Fibroblast of peridontal ligament (primary cell): ENCODE measurements around the gene PTPRD.

Source experiments
- DNase-seq: peaks from one replicate; pipeline ENCODE4 v3.0.0-alpha.2; 2010; ENCODE audit errors: extremely low read depth

The PTPRD gene

DNA sequence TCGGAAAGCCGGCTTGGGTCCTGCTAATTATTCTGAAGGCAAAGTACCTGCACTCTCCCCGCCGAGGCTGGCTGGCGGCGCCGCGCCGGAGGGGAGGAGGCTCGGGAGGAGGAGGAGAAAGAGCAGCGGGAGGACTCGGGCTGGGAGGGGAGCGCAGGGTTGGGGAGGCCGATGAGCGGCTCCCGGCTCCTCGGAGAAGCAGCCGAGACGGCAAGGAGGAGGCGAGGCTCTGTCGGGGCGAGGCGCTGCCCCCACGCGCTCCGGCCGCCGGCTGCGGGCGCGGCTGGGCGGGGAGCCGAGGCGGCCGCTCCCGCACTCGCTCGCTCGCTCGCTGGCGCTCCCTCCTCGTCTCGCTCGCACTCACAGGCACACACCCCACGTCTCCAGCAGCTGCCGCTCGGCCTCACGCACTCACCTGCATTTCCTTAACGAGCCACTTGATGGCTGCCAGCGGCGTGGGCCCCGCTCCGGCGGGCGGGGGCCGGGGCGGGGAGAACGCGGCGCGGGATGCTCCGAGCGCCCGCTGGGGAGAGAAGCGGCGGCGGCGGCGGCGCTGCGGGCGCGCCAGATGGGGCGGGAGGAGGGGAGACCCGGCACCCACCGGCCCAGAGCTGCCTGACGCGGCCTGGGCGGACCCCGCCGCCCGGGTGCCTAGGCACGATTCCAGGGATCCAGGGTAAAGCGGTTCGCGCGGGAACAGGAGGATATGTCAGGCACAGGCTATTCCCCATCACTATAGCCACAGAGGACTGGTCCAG, at the start of gene PTPRD:
PTPRD (minus strand) TSS at position 362 of the 758 bp plus-strand sequence.
- no peak for DNase-seq

DNA sequence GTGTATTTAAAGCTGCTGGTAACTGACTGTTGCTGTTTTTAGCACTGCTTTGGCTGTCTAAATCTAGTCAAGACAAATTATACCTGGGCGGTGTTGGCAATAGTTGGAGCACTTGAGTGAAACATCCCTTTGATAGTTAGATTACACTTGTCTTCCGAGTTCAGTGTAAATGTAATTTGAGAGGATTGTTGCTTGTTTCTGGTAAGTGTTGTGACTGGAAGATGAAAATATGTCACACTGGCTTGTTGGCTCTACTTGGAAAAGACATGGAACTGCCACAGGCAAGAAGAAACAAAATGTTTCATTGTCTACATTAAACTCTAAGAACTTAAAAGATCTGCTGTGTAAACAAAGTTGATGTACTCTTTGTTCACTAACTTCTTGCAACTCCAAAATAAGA, 49.2 kb upstream of the PTPRD start:
- no peak for DNase-seq

DNA sequence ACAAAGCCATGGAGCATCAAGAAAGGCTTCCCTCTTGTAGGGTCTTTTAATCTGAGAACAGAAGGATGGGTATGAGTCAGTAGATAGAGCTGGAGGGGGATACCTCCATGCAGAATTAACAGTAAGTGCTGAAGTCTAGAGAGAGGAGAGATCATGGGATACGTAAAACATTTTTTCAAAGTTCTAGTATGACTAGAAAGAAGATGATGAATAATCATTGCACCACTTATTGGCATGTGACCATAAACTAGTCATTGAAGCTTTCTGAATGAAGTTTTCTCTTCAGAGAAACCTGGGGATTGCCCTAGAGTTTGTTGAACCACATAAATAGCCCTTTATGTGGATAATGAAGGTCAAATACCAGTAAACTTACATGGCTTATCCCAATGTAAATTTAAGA, 48.6 kb upstream of the PTPRD start:
- no peak for DNase-seq

DNA sequence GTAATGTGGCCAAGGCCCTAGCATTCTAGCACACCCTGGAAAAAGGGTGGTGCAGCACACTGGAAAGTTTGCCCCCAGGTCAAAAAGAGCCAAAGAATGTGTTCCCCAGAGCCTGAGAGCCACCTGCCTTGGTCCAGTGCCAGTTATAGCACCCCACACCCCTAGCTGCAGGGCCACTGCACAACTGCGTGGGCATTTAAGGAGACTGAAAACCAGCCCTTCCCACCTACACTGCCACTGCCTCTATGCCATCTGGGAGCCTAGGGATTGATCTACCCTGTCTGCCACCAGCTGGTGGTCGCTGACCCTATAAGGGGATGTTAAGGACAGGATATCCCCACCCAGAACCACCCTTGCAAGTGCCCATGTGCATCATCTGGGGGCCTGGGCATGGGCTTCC, 38.2 kb upstream of the PTPRD start:
- DNase-seq, result no peak

DNA sequence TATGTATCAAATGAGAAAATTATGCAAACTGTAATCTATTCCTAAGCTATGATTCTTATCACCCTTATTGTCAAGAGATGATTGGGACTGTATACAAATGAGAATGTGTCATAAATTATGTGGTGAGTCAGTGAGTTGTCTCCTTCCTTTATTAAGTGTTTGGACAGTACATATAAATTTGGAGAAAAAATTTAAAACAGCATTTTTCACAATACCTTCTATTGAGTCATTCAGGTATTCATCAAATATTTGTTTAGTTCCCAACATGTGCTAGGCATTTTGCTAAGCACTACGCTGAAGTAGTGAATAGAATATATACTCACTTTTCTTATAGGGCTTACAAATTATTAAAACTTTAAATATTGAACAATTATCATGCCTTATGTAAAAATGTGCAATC, 36.3 kb upstream of the PTPRD start:
- DNase-seq, result no peak

DNA sequence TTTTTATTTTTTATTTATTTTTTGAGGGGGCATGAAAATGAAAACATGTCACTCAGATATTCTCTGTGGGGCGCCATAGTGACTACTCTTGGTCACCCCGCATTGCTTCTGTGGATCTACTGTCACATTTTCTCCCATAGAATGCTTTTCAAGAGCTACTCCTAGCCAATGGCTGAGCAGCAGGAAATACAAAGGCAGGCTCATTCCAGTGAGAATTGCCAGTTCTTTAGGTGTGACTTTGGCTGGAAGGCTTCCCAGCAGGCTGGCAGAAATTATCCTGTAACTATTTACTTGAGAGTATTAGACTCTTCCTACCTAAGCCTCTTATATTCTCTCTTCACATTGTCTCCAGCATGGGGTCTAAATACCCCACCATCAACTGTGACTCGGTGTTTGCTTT, 21.0 kb upstream of the PTPRD start:
- no peak for DNase-seq

DNA sequence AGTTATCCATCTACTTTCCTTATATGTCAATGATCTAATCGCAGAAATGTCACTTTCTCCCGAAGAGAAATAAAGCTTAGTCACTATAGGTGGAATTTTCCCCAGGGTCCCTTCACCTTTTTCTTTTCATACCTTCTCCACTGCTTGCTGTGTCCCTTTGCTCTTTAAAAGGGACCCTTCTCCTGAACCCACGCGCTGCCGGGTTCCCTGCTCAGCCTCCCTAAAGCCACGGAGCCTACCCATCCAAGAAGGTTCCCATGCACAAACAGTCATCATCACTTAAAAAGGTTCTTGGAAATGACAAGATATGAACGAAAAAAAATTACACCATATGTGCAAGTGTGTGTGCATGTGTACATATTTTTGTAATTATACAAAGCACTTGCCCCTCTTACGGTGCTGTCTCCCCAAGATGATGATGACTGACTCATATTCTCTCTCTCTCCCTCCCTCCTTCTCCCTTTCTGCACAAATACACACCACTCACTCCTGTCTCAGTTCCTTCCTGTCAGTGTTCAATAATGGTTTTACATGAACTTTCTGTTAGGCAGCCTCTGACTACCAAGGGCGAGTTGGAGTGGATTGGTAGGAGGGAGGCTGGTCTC, 1.5 kb upstream of the PTPRD start:
- no peak for DNase-seq

DNA sequence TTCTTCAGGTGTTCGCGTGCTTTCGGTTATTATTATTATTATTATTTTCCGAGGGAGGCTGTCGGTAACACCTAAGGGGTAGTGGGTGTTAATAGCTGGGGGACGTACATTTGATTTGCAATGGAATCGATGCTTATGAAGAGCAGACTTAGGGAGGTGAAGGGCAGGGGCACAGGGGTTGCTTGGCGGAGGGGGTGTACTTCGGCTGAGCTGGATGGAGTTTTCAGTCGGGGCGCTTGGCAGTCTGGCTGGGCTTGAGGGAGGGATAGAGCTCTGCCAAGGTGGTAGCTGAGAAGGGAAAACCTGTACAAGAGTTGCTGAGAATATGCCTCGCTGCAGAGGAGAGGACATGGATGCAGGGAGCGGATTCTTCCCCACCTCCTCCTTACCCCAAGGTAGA, 617 bp upstream of the PTPRD start:
- no peak for DNase-seq

DNA sequence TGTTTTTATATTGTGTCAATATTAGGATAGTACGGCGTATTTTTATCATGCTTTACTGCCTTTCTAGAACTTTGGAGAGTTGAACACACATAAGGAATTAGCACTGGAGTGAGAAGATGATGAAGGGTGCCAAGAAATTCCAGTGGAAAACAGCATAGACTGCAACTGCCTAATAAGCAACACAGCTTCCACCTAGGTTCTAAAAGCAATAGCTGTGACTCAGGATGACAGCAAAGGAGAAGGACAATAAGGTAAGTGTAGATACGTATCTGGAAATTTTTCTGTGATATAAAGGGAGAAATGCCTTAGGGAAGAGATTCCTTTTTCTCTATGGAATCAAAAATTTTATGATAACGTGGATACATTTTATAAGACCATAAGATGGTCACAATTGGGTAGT, 7.4 kb downstream of the PTPRD start:
- DNase-seq, result no peak

DNA sequence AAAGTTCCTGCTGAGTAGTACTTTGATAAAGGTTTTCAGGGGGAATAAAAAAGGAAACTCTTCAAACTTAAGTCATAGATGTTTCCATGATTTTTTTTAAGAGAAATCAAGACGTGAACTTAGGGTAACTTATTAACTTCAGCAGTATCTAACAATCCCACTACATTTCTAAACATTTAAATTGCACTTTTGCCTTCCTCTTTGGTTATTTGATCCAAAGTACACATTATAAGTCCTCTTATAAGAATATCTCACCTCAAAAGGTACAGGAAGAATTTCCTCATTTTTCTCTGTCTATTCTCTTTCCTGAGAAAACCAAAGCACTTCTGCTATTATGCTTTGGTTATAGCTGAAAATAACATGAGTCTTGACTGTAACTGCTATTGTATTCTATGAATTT, 7.9 kb downstream of the PTPRD start:
- DNase-seq, result no peak

DNA sequence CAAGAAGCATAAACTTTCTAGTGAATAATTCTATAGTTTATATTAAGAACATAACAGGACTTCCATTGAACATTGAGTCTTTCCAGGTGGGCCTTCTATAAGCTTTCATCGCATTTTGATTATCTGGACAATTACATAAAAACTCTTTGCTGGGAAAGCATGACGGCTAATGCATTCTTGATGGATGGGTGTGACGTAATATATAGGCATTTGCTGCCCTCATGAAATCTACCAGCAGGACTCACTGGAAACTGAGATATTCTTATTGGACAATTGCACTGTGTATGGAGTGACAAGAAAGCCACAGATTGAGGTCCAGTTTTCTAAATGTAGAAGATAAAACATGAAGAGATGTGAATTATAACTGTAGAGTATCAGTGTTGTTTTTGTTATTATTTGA, 15.0 kb downstream of the PTPRD start:
- DNase-seq, result no peak

DNA sequence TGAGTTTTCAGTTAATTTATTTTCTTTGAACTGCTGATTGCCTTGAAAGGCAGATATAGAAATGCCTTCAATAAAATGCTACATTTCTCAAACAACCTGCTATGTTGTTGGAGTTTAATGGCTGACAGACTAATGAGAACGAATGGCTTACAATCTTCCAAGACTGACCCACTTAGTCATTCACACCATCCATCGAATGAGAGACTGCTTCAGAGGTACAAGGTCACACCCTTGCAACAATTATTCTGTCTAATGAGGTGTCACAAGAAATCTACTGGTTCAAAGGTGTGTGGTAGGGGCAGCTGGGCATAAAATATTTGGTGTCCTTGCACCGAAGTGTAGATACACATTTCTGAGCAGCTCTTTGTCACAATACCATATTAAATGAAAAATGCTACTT, 18.3 kb downstream of the PTPRD start:
- DNase-seq, result no peak

DNA sequence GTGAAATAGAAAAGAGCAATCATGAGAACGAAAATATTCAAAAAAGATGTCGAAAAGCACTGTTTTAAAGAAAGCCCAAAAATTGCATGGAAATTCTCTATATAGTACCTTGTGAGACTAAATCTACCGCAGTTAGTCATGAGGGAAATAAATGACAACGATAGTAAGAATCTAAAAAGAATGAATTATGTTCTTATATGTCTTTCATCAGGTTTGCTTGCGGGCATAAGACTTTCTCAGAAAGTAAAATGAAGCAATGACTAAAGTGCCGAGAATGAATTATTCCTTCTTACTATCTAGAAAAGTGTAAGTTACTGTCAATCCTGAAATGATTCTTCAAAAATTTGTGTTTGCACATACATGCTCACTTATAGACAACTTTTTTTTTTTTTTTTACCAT, 26.4 kb downstream of the PTPRD start:
- no peak for DNase-seq

DNA sequence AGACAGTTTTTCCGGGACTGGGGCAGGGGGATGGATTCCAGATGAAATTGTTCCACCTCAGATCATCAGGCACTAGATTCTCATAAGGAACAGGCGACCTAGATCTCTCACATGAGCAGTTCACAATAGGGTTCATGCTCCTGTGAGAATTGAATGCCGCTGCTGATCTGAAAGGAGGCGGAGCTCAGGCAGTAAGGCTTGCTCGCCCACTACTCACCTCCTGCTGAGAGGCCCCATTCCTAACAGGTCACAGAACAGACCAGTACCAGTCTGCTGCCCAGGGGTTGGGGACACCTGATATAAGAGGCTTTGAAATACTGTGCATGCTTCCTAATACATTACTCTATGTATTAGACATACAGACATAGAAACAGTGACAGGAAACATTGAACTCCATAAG, 41.1 kb downstream of the PTPRD start:
- no peak for DNase-seq

DNA sequence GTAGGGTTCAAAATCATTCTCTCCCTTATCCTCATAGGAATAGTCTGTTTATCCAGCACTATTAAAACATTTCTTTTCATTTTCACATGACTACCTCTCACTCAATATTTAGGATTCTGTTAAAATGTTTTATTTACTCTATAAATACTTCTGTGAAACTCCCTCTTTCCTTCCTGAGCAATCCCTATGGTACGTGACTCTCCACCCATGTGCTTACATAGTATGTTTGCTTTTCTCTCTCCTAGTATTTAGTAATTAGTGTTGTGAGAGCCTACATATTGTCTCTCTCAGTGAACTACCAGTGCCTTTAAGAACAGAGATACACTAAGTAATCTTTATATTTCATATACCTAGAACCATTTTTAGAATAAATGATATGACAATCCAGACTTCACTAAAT, 46.0 kb downstream of the PTPRD start:
- no peak for DNase-seq

DNA sequence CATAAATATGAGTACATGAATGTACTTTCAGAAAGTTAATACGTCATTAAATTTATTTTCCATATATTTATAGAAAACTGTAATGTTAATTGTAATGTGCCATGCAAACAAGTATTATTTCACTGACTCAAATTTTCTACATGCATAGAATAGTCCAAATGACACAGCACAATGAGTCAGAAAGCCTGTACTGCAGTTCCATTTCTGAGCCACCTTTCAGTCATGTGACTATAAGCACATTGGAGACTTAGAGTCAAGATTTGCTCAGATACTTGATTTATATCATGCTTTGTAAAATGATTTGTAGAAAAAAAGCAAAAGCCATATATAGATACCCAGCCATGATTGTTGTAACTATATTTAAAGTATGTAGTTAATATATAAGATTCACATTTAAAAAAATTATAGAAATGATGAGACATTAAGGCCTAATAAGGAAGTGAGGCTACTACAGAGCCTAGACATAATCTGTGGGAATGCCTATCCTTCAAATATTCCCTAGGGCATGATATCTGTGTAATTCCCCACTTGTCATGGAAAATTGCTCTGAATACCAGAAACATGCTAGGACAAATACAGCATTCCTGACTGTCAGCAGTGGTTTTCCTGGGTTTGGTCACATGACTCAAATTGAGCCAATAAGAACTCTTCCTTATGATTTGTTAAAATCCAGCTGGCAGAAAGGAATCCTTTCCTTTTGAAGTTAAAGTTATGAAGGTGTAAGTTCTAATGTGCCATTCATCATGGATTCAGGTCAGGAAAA, 50.0 kb downstream of the PTPRD start:
- no peak for DNase-seq

DNA sequence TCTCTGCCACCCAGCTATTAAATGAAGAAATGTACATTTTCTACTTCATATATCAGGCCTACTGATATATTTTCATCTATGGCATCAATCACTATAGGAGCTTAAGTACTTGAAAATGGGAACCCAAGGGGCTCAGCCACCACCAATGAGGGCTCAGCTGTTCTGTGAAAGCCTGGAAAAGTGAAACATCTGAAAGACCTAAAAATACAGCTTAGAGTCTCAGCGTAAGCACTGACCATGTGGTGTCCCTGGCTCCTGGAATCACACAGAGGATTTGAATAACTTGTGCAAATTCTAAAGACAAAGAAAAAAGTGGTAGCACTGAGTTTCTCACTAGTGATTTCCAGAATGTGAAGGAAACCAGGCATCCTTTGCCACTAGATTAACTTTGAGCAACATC, 64.5 kb downstream of the PTPRD start:
- no peak for DNase-seq

DNA sequence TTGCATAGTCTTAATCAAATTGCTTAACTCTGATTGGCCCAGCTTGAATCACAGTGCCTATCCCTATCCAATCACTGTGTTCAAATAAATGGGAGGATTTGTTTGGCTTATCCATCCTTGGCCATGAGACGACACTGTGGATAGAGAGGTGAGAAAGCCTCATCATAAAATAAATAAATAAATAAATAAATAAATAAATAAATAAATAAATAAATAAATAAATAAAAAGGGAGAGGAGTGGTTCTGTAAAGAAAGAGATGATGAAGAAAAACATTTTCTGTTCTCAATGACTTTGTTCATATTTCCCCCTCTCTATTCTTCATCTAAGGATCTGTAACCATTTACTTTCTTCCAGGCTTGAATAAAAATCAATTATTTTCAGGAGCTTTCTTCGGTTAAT, 74.7 kb downstream of the PTPRD start:
- DNase-seq, result no peak

DNA sequence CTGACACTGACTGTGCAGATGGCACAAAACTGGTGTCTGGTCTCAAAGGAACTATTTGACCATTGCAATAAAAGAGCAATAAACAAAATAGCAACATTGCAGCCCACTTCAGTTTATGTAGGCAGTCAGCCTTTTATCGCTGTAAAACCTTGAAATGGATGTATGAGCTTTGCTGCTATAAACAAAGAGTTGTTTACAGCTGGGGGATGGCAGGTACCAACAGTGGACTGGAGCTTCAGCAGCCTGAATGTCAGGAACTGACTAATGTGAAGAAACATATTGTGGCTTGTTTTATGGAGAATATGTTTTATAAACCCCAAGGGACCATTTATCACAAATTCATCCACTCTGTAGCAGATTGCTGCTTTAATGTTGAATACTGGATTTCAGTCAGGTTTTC, 78.0 kb downstream of the PTPRD start:
- DNase-seq, result no peak

DNA sequence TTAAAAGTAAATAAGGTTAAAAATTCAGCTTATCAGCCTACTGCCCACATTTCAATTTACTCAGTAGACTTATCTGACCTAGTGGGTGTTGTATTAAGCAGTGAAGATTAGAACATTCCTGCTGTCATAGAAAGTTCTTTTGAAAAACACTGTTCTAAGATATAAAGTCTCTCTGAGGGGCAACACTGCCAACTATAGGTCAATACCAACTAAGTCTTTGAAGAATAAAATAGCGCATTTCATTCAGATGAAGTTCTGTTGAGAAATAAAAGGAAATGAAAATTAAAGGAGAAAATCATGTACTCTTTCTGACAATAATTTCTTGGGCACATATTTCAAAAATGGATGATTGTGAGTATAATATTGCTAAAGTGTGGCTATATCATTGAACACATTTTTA, 86.8 kb downstream of the PTPRD start:
- no peak for DNase-seq

DNA sequence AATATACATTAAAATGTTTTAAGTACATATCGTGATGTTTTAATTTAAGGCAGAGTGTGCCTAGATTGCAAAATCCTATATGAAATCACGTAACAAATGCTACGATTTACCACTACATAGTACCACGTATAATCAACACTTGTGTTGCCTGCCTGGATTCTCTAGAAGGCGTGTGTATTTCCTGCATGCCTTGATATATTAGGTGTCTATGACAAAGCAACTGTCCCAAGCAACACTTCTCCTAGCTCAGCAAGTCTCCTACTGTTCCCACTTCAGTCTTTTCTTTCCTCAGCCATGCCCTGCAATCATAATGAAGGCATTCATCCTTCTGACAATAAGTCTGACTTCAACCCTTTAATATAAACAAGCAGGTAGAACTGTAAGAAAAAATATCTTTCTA, 89.6 kb downstream of the PTPRD start:
- DNase-seq, result no peak

DNA sequence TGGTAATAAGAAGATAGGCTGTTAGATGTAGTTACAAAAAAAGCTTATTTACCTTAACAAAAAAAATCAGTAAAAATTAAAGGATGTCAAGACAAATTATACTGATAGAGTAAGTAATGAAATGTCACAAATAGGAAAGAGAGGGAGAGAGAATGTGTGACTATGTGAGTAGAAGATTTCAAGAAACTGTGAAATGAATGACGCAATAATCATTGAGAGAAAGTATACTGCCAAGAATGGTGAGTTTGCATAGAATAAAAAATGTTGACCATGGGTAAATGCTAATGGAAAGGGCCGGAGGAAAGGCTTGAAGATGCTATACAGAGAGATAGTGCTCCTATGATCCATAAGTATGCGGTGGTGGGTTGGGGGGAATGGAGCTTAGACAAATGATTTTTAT, 100.7 kb downstream of the PTPRD start:
- no peak for DNase-seq

DNA sequence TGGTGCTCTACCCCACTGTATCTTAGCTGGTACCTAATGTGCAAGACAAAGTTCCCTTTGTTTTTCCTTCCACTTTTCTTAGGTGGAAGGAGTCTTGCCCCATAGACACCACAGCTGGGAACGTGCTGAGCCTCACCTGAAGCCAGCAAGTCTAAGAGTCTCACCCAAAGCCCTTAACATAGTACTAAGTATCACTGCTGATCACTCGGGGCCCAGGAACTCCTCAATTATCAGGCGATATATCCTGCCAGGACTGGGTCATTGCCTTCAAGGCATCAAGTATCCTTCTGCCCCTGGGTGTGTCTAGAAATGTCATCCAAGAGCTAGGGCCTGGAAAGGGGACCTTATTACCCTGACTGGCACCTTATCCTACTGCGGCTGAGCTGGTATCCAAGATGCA, 123.9 kb downstream of the PTPRD start:
- DNase-seq, result no peak
